Brain microvascular endothelial cell (primary cell): ENCODE results near the gene KRTAP12-3.
"Not testable (repeated sequence)": the region's sequence is repeated elsewhere in the genome, so short reads cannot be mapped to it uniquely, and the experiment has no call there.

Source experiments
- DNase-seq: peaks from one replicate; pipeline ENCODE4 v3.0.0-alpha.2; 2020
- H3K27ac ChIP-seq: fragments of 250-450 bp; sonication (Bioruptor Pico); 2 replicates; pipeline ENCODE4 v1.5.1; 2020; ENCODE audit warnings: mild to moderate bottlenecking, moderate library complexity
- H3K27me3 ChIP-seq: fragments of 250-450 bp; sonication (Bioruptor Pico); replicated peaks from 2 replicates; pipeline ENCODE4 v1.5.1; 2020; ENCODE audit warnings: mild to moderate bottlenecking
- H3K36me3 ChIP-seq: fragments of 250-450 bp; sonication (Bioruptor Pico); replicated peaks from 2 replicates; pipeline ENCODE4 v1.5.1; 2020; ENCODE audit warnings: mild to moderate bottlenecking
- H3K4me3 ChIP-seq: 2 replicates; pipeline ENCODE4 v1.5.1; 2011; ENCODE audit warnings: low read depth, mild to moderate bottlenecking, control low read depth, low read length, moderate library complexity
- in situ Hi-C: cut with HindIII; loops from 2 replicates; pipeline ENCODE4 v1.10.0; 2017; ENCODE audit warnings: low sequenced_read_pairs, low pct_ligation_motif_present
- TF ChIP-seq, protein P1 (sequence below): IDR thresholded peaks from 2 replicates; pipeline ENCODE4 v1.5.1; 2011; ENCODE audit warnings: low read depth, mild to moderate bottlenecking, moderate library complexity, low read length, control low read depth, inconsistent platforms; ENCODE audit errors: missing control alignments

Gene KRTAP12-3

DNA sequence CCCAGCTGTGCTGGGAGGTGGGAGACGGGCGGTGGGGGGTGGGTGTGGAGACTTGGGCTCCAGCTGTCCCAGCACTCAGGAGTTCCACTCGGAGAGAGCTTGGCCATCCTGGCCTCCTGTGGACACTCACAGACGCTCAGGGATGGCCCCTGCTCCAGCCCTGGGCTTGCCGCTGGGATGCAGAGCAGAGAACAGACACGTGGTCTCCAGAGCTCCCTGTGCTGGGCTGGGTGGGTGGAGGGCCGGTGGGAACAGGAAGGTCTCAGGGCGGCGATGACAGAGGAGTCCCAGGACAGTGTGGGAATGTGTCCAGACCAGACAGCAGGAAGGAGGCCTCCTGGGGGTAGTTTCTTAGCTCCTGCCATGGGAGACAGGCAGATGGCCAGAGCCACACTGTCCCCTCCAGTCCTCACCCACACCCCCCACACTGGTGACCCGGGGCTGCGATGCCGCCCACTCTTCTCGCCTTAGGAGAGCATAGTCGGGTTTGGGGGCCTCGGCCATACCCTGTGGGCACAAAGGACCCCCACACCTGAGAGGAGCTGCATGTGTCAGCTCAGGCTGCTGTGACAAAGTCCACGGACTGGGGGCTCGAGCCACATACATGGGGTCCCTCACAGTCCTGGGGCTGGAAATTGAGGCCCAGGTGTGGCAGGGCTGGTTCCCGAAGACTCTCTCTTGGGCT, 28.9 kb upstream of the KRTAP12-3 start:
- H3K36me3 ChIP-seq: no peaks in the 10 kb centered on the region
- H3K27me3 ChIP-seq: no peaks in the 10 kb centered on the region
- no peak overlapping the region for H3K4me3 ChIP-seq
- in situ Hi-C loops: no loop called here
- no peak overlapping the region for H3K27ac ChIP-seq
- DNase-seq: no peak
- TF ChIP-seq, protein P1, sequence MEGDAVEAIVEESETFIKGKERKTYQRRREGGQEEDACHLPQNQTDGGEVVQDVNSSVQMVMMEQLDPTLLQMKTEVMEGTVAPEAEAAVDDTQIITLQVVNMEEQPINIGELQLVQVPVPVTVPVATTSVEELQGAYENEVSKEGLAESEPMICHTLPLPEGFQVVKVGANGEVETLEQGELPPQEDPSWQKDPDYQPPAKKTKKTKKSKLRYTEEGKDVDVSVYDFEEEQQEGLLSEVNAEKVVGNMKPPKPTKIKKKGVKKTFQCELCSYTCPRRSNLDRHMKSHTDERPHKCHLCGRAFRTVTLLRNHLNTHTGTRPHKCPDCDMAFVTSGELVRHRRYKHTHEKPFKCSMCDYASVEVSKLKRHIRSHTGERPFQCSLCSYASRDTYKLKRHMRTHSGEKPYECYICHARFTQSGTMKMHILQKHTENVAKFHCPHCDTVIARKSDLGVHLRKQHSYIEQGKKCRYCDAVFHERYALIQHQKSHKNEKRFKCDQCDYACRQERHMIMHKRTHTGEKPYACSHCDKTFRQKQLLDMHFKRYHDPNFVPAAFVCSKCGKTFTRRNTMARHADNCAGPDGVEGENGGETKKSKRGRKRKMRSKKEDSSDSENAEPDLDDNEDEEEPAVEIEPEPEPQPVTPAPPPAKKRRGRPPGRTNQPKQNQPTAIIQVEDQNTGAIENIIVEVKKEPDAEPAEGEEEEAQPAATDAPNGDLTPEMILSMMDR: no peak

- in situ Hi-C loops: no loop called here
- Histone ChIP-seq H3K27ac (no peak overlapping the region), H3K4me3 (no peak overlapping the region), H3K27me3 (no peaks in the 10 kb centered on the region), H3K36me3 (no peaks in the 10 kb centered on the region)
- no peak for DNase-seq
- TF ChIP-seq, protein P1: no peak
These were observed 27.3 kb upstream of the KRTAP12-3 start for GRCh38 chr21:44630440-44630839.

DNA sequence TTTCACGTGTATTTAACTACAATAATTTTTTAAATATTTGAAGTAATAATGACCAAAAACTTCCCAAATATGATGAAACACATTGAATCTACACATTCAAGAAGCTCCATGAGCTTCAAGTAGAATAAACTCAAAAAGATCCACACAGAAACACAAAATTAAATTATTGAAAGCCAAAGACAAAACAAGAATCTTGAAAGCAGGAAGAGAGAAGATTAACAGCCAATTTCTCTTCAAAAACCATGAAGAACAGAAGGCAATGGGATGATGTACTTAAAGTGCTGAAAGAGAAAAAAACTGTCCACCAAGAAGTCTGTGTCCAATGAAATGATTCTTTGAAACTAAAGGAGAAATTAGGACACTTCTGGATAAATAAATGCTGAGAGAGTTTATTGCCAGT, 25.7 kb upstream of the KRTAP12-3 start:
- TF ChIP-seq, protein P1: no peak
- H3K36me3 ChIP-seq: no peaks in the 10 kb centered on the region
- in situ Hi-C loops: no loop called here
- no peaks in the 10 kb centered on the region for H3K27me3 ChIP-seq
- H3K4me3 ChIP-seq: no peak overlapping the region
- H3K27ac ChIP-seq: no peak overlapping the region
- DNase-seq: no peak

GRCh38 chr21:44636209-44637017, 21.3 kb upstream of the KRTAP12-3 start:
- Histone ChIP-seq H3K4me3 (no peak overlapping the region), H3K27me3 (no peaks in the 10 kb centered on the region), H3K27ac (no peak overlapping the region), H3K36me3 (no peaks in the 10 kb centered on the region)
- in situ Hi-C loops: no loop called here
- TF ChIP-seq, protein P1: no peak
- no peak for DNase-seq

GRCh38 chr21:44637018-44637850, 20.5 kb upstream of the KRTAP12-3 start, which contains the start of gene KRTAP10-10:
Gene KRTAP10-10, plus strand, starts transcription at chr21:44637356. Its CDS starts 62 bp downstream, at chr21:44637418.
- no peak within 1 kb of the TSS for H3K27ac ChIP-seq
- TF ChIP-seq, protein P1: no peak
- in situ Hi-C loops: no loop called here
- DNase-seq: no peak
- H3K36me3 ChIP-seq: no peaks in the 10 kb centered on the region
- no peak within 1 kb of the TSS for H3K4me3 ChIP-seq
- H3K27me3 ChIP-seq: no peaks in the 10 kb centered on the region

- H3K27me3 ChIP-seq, H3K4me3 ChIP-seq, DNase-seq, in situ Hi-C loops, H3K27ac ChIP-seq, H3K36me3 ChIP-seq: not testable (repeated sequence)
These were observed 19.8 kb upstream of the KRTAP12-3 start for GRCh38 chr21:44637851-44638348.

DNA sequence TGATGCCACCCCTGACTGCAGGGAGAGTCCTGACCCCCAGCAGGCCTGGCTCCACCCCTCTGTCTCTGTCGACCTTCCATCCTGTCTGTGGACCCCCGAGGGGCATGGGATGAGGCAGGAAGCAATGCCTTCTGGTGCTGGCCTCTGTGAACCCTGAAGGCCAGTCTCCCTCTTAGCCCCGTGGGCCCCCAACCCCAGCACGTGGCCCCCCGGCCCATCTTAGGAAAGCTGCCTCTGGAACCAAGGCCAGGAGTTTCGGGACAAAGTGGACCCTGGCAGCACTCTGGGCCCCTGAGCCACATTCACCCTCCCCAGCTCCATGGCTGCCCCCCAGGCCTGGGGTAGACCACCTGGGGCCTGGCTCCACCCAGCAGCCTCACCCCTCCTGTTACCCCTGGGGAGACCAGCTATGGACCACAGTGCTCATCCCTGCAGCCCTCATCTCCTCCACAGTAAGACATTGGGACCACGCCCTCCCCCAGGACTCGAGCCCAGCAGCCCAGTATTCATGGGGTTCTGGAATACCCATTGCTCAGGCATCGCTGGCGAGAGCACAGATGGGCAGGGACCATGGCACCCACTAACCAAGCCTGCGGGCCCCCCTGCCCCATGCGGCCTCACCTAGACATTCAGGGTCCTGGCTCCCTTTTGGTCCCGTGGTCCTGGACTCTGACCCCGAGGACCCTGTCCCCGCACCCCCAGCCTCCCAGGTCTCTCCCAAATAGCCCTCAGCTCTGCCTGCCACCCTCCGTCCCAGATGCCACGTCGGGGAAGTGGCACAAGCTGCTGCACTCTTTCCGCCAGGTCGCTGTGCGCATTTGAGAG, 19.0 kb upstream of the KRTAP12-3 start:
- H3K27me3 ChIP-seq, H3K36me3 ChIP-seq, DNase-seq, H3K27ac ChIP-seq, H3K4me3 ChIP-seq, in situ Hi-C loops: not testable (repeated sequence)
